ENCODE measurements around the gene RNASE1. TPM values are rescaled to one million over a fixed set of nuclear protein-coding genes. Genes with fewer than 3 reads are reported as not detected.
"Not testable (repeated sequence)": the region's sequence is repeated elsewhere in the genome, so short reads cannot be mapped to it uniquely, and the experiment has no call there.

Gene RNASE1
- not detected in 2 replicates for total RNA-seq

DNA sequence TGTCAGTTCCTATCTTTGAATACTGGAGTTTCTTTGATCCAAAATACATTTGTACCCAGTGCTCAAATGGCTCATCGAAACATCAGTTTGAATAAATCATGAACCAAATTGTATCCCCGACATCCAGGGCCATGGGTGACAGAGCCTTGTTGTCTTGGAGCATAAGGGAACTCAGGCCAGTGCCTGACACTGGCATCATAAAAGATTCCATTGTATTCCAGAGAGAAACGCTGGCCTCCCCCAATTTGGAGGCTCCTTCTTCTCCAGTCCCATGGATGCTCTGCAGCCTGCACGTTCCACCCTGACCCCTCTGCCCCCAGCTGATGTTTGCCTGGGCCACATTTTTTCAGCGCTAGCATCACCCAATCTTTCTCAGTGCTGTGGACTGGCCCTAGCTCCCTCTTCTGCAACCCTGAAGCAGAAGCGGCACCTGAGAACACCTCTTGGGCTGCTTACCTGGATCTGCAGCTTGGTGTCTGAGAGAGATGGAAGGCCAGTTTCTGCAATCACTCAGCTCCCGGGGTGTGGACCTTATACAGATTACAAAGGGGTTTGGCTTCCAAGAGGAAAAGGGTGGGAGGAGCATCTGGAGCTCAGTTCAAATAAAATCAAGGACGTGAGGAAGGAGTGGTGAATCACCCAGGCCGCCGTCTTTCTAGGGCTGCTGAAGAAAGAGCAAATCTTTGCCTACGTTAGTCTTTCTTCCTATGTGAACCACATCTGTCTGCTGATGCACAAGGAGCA, at the start of gene RNASE1:
TSS of gene RNASE1 (minus strand) at position 504 of the 744 bp plus-strand sequence. CDS start 776 bp downstream, outside the sequence.
- Mint-ChIP-seq H3K4me3 (no peak within 1 kb of the TSS), H3K36me3 (ENCODE audit: low read depth) (no peaks in the 10 kb centered on the region)

DNA sequence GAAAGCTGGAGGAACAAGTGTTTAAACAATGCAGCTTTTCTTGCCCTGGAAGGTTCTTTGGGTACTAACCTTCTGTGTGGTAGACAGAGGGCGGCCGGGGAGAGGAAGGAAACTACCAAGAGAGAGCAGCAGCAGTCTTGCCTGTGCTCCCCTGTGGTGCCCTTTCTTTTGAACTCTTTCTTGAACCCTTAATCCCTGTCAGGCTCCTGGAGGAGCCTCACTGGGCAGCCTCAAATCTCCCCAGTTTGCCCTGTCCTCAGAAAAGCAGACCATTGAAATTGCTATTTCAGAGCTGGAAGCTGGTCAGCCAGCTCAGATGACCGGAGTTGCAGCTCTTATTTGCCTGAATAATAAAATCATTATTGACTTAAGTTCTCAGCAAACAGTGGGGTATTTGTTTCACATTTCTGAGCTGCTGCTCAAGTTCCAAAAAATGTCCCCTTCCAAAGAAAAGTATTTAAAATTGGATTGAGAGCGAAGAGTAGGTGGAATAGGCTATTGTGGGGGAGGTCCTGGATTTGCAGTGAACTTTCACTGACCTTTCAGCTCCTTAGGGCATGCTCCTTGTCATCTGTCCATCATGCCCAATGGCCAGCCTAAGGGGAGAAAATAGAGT, 46.4 kb upstream of the RNASE1 start:
- no peak overlapping the region for H3K27ac Mint-ChIP-seq
- no peaks in the 10 kb centered on the region for H3K9me3 Mint-ChIP-seq
- no peak for DNase-seq (ENCODE audit: low spot score)
- peaks cover 7% of the 10 kb centered on the region for H3K27me3 Mint-ChIP-seq (ENCODE audit: insufficient read depth)
- no peaks in the 10 kb centered on the region for H3K4me1 Mint-ChIP-seq (ENCODE audit: low read depth)
- intact Hi-C loops (cut with micrococcal nuclease): no loop called here
- H3K4me3 Mint-ChIP-seq: no peak overlapping the region
- H3K36me3 Mint-ChIP-seq (ENCODE audit: low read depth): no peaks in the 10 kb centered on the region

More for the DNA sequence above, at the start of gene RNASE1:
- peaks cover 14% of the 10 kb centered on the region for H3K27me3 Mint-ChIP-seq (ENCODE audit: insufficient read depth)
- DNase-seq (ENCODE audit: low spot score): no peak
- H3K4me1 Mint-ChIP-seq (ENCODE audit: low read depth): peaks cover 7% of the 10 kb centered on the region
- H3K27ac Mint-ChIP-seq: no peak within 1 kb of the TSS
- no peaks in the 10 kb centered on the region for H3K9me3 Mint-ChIP-seq
- intact Hi-C loops (cut with micrococcal nuclease): no loop called here

DNA sequence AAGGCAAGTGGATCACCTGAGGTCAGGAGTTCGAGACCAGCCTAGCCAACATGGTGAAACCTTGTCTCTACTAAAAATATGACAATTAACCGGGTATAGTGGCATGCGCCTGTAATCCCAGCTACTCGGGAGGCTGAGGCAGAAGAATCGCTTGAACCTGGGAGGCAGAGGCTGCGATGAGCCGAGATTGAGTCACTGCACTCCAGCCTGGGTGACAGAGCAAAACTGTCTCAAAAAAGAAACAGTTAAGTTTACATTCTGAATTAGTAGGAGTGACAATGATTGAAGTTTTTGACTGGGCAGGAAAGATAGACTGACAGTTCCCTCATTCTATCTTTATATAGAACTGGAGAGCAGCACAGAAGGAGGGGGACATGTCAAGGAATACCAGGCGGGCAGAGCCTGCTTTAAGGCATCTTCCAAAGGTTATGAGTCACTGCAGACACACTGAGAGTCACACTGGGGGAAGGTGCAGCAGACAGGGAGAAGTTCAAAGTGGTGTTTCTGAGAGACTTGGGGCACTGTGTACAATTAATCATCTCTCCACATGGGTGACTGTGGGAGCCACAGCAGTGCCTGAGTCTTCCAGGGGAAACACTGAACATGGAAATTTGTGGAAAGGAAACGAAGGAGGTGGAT, 45.8 kb upstream of the RNASE1 start:
- no peak for DNase-seq (ENCODE audit: low spot score)
- Mint-ChIP-seq H3K4me1 (ENCODE audit: low read depth) (no peaks in the 10 kb centered on the region), H3K27me3 (ENCODE audit: insufficient read depth) (peaks cover 7% of the 10 kb centered on the region), H3K4me3 (no peak overlapping the region), H3K27ac (no peak overlapping the region), H3K9me3 (no peaks in the 10 kb centered on the region), H3K36me3 (ENCODE audit: low read depth) (no peaks in the 10 kb centered on the region)
- intact Hi-C loops (cut with micrococcal nuclease): no loop called here

DNA sequence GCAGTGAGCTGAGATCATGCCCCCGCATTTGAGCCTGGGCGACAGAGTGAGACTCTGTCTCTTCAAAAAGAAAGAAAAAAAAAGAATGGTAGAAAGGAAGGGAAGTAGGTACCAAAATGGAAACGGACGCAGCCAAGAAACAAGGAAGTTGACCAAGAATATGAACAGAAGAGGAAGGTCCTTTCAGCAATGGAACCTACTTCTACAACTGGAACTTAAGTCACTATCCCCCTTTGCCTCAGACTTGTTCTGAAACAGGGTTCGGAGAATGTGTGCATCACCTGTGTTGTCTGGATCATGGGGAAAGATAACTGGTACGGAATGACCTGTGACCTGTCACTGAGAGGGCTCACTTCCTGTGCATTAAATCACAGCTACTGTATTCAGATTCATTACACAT, 43.9 kb upstream of the RNASE1 start:
- H3K9me3 Mint-ChIP-seq: no peaks in the 10 kb centered on the region
- H3K27ac Mint-ChIP-seq: no peak overlapping the region
- H3K4me3 Mint-ChIP-seq: no peak overlapping the region
- H3K4me1 Mint-ChIP-seq (ENCODE audit: low read depth): no peaks in the 10 kb centered on the region
- H3K36me3 Mint-ChIP-seq (ENCODE audit: low read depth): no peaks in the 10 kb centered on the region
- DNase-seq (ENCODE audit: low spot score): no peak
- peaks cover 7% of the 10 kb centered on the region for H3K27me3 Mint-ChIP-seq (ENCODE audit: insufficient read depth)
- intact Hi-C loops (cut with micrococcal nuclease): no loop called here

DNA sequence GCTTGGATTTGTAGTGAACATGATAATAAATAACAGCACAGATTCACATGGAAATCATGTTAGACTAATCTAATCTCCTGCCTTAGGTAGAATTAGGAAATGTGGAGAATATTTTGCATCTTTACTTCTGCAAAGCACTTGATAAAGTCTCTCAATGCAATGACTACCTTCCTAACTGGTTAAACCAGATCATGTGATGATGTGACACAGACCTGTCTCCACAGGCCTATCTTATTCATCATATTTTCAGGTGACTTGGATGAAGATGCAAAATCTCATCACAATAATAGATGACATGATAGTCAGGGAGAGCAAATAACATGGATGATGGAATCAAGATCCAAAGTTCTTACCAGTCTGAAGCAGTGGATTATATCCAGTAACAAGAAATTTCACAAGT, 38.5 kb upstream of the RNASE1 start:
- Mint-ChIP-seq H3K4me1 (ENCODE audit: low read depth) (no peaks in the 10 kb centered on the region), H3K36me3 (ENCODE audit: low read depth) (no peaks in the 10 kb centered on the region), H3K27me3 (ENCODE audit: insufficient read depth) (peaks cover 2% of the 10 kb centered on the region), H3K9me3 (no peaks in the 10 kb centered on the region), H3K4me3 (no peak overlapping the region), H3K27ac (no peak overlapping the region)
- intact Hi-C loops (cut with micrococcal nuclease): no loop called here
- no peak for DNase-seq (ENCODE audit: low spot score)

DNA sequence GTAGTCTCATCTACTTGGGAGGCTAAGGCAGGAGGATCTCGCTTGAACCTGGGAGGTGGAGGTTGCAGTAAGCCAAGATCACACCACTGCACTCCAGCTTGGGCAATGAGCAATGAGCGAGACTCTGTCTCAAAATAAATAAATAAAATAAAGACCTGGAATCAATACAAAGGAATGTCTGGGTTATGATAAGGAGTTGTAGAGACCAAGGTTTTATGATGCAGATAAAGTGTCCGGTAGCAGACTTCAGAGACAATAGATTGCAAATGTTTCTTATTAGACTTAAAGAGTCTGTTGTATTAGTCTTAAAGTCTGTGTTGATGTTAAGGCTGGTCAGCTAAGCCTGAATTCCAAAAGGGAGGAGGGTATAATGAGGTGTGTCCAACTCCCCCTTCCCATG, 35.2 kb upstream of the RNASE1 start:
- Mint-ChIP-seq H3K4me3 (no peak overlapping the region), H3K9me3 (no peaks in the 10 kb centered on the region), H3K27me3 (ENCODE audit: insufficient read depth) (no peaks in the 10 kb centered on the region), H3K36me3 (ENCODE audit: low read depth) (no peaks in the 10 kb centered on the region), H3K27ac (no peak overlapping the region), H3K4me1 (ENCODE audit: low read depth) (no peaks in the 10 kb centered on the region)
- DNase-seq (ENCODE audit: low spot score): no peak
- intact Hi-C loops (cut with micrococcal nuclease): no loop called here

DNA sequence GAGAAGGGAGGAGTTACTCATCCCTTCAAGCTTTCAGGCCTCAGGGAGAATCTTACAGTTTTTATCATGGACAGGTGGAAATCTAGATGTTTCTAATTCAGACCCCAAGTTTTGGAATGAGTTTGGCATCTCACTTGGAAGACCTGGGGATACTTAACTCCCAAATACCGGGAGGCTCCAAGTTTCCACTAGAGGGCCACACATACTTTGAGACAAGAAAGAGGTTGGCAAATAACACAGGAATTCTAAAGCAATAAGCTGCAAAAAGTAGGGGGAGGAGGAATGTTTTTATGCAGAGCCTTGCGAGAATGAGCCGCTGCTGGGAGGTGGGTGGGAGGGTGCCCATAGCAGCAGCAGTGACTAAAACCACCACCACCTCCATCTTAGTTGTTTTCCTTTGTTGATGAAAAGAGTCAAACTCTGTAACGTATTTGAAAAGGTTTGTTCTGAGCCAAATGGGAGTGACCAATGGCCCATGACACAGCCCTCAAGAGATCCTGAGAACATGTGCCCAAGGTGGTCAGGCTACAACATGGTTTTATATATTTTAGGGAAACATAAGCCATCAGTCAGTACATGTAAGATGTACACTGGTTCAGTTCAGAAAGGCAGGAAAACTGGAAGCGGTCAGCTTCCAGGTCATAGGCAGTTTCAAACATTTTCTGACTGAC, 34.2 kb upstream of the RNASE1 start:
- DNase-seq (ENCODE audit: low spot score): no peak
- Mint-ChIP-seq H3K27ac (no peak overlapping the region), H3K27me3 (ENCODE audit: insufficient read depth) (no peaks in the 10 kb centered on the region), H3K4me3 (no peak overlapping the region), H3K36me3 (ENCODE audit: low read depth) (no peaks in the 10 kb centered on the region), H3K9me3 (no peaks in the 10 kb centered on the region), H3K4me1 (ENCODE audit: low read depth) (no peaks in the 10 kb centered on the region)
- intact Hi-C loops (cut with micrococcal nuclease): no loop called here

DNA sequence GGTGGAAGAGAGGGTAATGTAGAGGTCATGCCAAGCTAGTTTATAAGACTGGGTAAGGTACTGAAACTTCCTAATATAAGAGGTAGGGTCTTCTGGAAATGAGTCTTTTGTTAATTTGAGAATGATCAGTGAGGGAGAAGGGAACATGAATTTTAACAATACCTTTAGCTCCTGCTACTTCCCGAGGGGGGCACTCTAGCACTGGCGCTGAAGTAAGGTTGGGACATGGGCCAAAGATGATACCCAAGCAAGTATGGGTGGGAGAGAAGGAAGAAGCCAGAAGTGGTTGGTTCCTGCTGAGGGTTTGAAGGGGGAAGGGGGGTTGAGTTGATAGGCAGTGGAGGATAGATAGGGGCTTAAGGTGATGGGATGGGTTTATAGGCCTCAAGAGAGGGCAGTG, 32.3 kb upstream of the RNASE1 start:
- H3K27ac Mint-ChIP-seq: no peak overlapping the region
- H3K4me3 Mint-ChIP-seq: no peak overlapping the region
- H3K36me3 Mint-ChIP-seq (ENCODE audit: low read depth): no peaks in the 10 kb centered on the region
- H3K4me1 Mint-ChIP-seq (ENCODE audit: low read depth): no peaks in the 10 kb centered on the region
- H3K27me3 Mint-ChIP-seq (ENCODE audit: insufficient read depth): no peaks in the 10 kb centered on the region
- no peaks in the 10 kb centered on the region for H3K9me3 Mint-ChIP-seq
- no peak for DNase-seq (ENCODE audit: low spot score)
- intact Hi-C loops (cut with micrococcal nuclease): no loop called here

DNA sequence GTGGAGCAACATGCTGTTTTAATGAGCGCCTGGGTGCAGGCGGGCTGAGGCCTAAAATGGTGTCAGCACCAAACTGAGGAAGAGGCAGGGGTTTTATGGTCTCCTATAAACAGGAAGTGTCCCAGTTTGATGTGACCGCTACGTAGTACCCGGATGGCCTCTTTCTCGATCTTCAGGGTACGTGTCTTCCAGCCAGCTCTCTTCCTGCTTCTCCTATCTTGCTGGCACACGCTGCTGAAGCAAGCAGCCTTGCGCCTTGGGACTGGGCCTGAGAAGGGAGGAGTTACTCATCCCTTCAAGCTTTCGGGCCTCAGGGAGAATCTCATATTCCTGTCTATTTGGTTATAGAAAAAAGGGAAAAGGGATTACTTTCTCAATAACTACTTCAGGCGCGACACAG, 28.2 kb upstream of the RNASE1 start:
- intact Hi-C loops (cut with micrococcal nuclease): no loop called here
- no peaks in the 10 kb centered on the region for H3K9me3 Mint-ChIP-seq
- H3K36me3 Mint-ChIP-seq (ENCODE audit: low read depth): no peaks in the 10 kb centered on the region
- H3K27ac Mint-ChIP-seq: no peak overlapping the region
- peaks cover 2% of the 10 kb centered on the region for H3K27me3 Mint-ChIP-seq (ENCODE audit: insufficient read depth)
- H3K4me3 Mint-ChIP-seq: no peak overlapping the region
- no peak for DNase-seq (ENCODE audit: low spot score)
- H3K4me1 Mint-ChIP-seq (ENCODE audit: low read depth): peaks cover 5% of the 10 kb centered on the region

DNA sequence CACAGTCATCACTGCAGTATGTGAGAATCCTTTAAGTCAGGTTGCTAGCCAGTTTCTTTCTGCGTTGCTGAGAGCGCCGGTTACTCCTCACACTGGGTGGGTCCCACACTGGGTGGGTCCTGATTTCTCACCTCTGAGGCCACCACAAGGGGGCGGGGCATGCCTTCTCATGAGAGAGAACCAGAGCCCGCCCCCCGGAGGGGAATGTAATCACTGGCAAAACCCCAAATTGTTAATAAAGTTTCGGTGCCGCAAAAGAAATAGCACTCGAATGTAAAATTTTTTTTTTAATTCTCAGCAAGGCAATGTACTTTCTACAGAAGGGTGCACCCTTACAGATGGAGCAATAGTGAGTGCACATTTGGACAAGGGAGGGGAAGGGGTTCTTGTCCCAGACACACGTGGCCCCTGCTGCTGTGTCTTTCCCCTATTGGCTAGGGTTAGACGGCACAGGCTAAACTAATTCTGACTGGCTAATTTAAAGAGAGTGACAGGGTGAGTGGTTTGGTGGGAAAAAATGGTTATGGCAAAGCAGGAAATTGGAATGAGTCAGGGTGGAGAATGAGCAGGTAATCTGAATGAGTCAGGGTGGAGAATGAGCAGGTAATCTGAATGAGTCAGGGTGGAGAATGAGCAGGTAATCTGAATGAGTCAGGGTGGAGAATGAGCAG, 25.5 kb upstream of the RNASE1 start:
- H3K27ac Mint-ChIP-seq; H3K4me3 Mint-ChIP-seq; H3K4me1 Mint-ChIP-seq (ENCODE audit: low read depth); intact Hi-C loops (cut with micrococcal nuclease); DNase-seq (ENCODE audit: low spot score); H3K36me3 Mint-ChIP-seq (ENCODE audit: low read depth); H3K27me3 Mint-ChIP-seq (ENCODE audit: insufficient read depth); H3K9me3 Mint-ChIP-seq: not testable (repeated sequence)

DNA sequence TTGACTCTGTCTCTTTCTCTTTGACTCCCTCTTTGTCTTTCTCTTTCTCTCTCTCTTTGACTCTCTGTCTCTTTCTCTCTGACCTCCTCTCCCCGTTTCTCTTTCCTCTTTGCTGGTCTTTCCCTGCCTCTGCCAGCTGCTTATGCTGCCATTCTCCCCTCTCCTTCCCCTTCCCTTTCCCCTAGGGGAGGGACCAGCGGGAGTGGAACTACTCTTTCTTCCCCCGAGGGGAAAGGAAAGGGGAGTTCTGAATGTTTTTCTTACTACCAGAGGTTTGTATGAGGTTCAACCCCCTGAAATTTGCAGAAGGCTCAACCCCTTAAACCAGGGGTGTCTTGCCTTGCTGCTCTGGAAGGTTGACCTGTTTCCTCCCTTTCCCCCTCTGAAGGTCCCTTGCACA, 24.7 kb upstream of the RNASE1 start:
- Mint-ChIP-seq H3K36me3 (ENCODE audit: low read depth) (no peaks in the 10 kb centered on the region), H3K4me3 (no peak overlapping the region), H3K27ac (no peak overlapping the region), H3K27me3 (ENCODE audit: insufficient read depth) (peaks cover 6% of the 10 kb centered on the region), H3K9me3 (no peaks in the 10 kb centered on the region), H3K4me1 (ENCODE audit: low read depth) (peaks cover 5% of the 10 kb centered on the region)
- intact Hi-C loops (cut with micrococcal nuclease): no loop called here
- DNase-seq (ENCODE audit: low spot score): no peak

DNA sequence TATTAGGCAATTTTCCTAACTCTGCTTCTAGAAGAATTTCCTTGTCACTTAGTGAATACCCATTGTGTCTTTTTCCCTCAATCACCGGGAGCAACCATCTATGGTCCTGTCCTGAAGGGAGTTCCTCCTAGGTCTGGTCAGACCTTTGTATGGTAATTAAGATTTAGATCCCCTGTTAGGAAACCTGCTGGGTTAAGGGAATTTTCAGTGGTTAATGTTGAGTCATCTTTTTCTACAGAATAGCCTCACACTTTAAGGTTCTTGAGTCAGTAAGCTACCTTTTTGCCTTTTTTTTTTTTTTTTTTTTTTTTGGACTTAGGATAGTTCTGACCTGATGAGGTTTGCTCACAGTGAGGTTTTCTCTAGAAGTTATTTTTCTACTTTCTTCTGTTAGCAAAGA, 24.0 kb upstream of the RNASE1 start:
- H3K9me3 Mint-ChIP-seq; H3K4me1 Mint-ChIP-seq (ENCODE audit: low read depth); H3K27ac Mint-ChIP-seq; intact Hi-C loops (cut with micrococcal nuclease); H3K36me3 Mint-ChIP-seq (ENCODE audit: low read depth); H3K4me3 Mint-ChIP-seq; H3K27me3 Mint-ChIP-seq (ENCODE audit: insufficient read depth); DNase-seq (ENCODE audit: low spot score): not testable (repeated sequence)
